Naive thymus-derived CD4-positive, alpha-beta T cell (primary cell): ENCODE measurements around the gene DPP8. TPM values are rescaled to one million over a fixed set of nuclear protein-coding genes. Genes with fewer than 3 reads are reported as not detected.

Source experiments
- ATAC-seq: fragments of 150-1000 bp; cut with Tn5 transposase; 2 replicates; pipeline ENCODE4 v1.10.0; 2021; ENCODE audit warnings: mild to moderate bottlenecking, moderate library complexity
- CTCF ChIA-PET: fragments of 350-600 bp; sonication (Branson Sonifier 250); formaldehyde crosslinking; loops from one replicate; lab custom pipeline; 2021; ENCODE audit warnings: antibody characterized with exemption; lab: Charles Lee
- POLR2A ChIA-PET: fragments of 350-600 bp; sonication (Branson Sonifier 250); formaldehyde crosslinking; loops from one replicate; lab custom pipeline; 2021; ENCODE audit warnings: antibody characterized with exemption, inconsistent platforms; lab: Charles Lee
- DNase-seq, 9 donors: peaks; one replicate each; pipeline versions ENCODE4 v3.0.0 to v3.0.0-alpha.2; 2020 to 2022; ENCODE audit warnings: mixed read lengths in 1 of 9
- H3K27ac ChIP-seq: one replicate; pipeline ENCODE4 v1.7.0; 2013; ENCODE audit warnings: mild to moderate bottlenecking, low read depth, low read length, moderate library complexity
- H3K27me3 ChIP-seq, 2 donors: one replicate each; pipeline ENCODE4 v1.7.0; 2013; ENCODE audit warnings: low read length in 2 of 2, mild to moderate bottlenecking in 2 of 2, moderate library complexity in 2 of 2; ENCODE audit not compliant: control insufficient read depth in 2 of 2, insufficient read depth in 2 of 2
- H3K36me3 ChIP-seq, 3 experiments: 1 replicate in 2 of 3; 2 replicates in 1 of 3; pipeline ENCODE4 v1.7.0; 2013; ENCODE audit warnings: low read length in 3 of 3, mild to moderate bottlenecking in 3 of 3, moderate library complexity in 1 of 3; ENCODE audit not compliant: insufficient read depth in 3 of 3, control insufficient read depth in 2 of 3
- H3K4me1 ChIP-seq, 2 donors: one replicate each; pipeline ENCODE4 v1.7.0; 2013; ENCODE audit warnings: low read length in 2 of 2, mild to moderate bottlenecking in 2 of 2, moderate library complexity in 1 of 2; ENCODE audit not compliant: control insufficient read depth in 2 of 2, insufficient read depth in 2 of 2
- H3K4me3 ChIP-seq: 2 replicates; pipeline ENCODE4 v1.7.0; 2013; ENCODE audit warnings: mild to moderate bottlenecking, low read length
- H3K9me3 ChIP-seq, 3 experiments: 1 replicate in 2 of 3; 2 replicates in 1 of 3; pipeline ENCODE4 v1.7.0; 2013; ENCODE audit warnings: low read length in 3 of 3; ENCODE audit not compliant: control insufficient read depth in 2 of 3
- H3K27ac Mint-ChIP-seq, 9 donors: one replicate each; pipeline ENCODE4 v1.8.0; 2020 to 2022; ENCODE audit warnings: mixed read lengths in 9 of 9, mild to moderate bottlenecking in 8 of 9, moderate library complexity in 5 of 9, inconsistent platforms in 2 of 9
- H3K27me3 Mint-ChIP-seq, 5 donors: one replicate each; pipeline ENCODE4 v1.8.0; 2021 to 2022; ENCODE audit warnings: mixed read lengths in 5 of 5, mild to moderate bottlenecking in 1 of 5
- H3K36me3 Mint-ChIP-seq, 5 donors: one replicate each; pipeline ENCODE4 v1.8.0; 2020 to 2022; ENCODE audit warnings: mixed read lengths in 5 of 5, mild to moderate bottlenecking in 3 of 5, inconsistent platforms in 1 of 5
- H3K4me1 Mint-ChIP-seq, 7 donors: one replicate each; pipeline ENCODE4 v1.8.0; 2020 to 2022; ENCODE audit warnings: mixed read lengths in 7 of 7, mild to moderate bottlenecking in 3 of 7, inconsistent platforms in 1 of 7
- H3K4me3 Mint-ChIP-seq, 10 donors: one replicate each; pipeline ENCODE4 v1.8.0; 2020 to 2022; ENCODE audit warnings: mild to moderate bottlenecking in 10 of 10, mixed read lengths in 10 of 10, moderate library complexity in 6 of 10, inconsistent platforms in 2 of 10
- H3K9me3 Mint-ChIP-seq, 11 donors: one replicate each; pipeline ENCODE4 v1.8.0; 2020 to 2022; ENCODE audit warnings: mixed read lengths in 11 of 11, mild to moderate bottlenecking in 4 of 11, inconsistent platforms in 1 of 11, moderate library complexity in 1 of 11
- intact Hi-C, 2 donors: fragments of 100-400 bp; cut with micrococcal nuclease; formaldehyde crosslinking; loops; one replicate each; pipeline ENCODE4 v1.15.1; 2023
- polyA plus RNA-seq, 2 donors: library from polyadenylated mRNA; unstranded; fragments of 300-500 nt; fragmentation: Illumina TruSeq; gene quantifications; one replicate each; pipeline ENCODE4 v1.2.3, GENCODE V29; 2021
- total RNA-seq, 6 experiments: library from RNA in 5 of 6; stranded (reverse) in 5 of 6; gene quantifications; 1 replicate in 5 of 6; 2 replicates in 1 of 6; pipeline ENCODE4 v1.2.3 and lab custom pipeline; 2021 to 2026

Gene DPP8
- total and polyA plus RNA-seq, 7 experiments from 2014 or later, result 38.4 to 54.6 (median 40.8) TPM

DNA sequence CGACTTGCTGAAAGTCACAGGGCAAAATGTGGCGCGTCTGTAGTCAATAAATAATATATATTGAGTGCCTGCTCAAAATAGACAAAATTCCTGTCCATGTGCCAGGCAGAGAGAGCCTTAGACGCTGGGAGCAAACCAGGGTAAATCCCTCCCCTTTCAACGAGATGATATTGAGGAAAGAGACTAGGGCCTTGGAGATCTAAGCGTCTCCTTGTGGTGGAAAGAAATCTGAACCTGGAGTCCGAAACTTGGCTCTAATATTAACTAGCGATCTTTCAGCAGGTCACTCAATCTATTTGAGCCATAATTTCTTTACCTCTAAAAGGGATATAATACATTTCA, 348 bp upstream of the DPP8 start:
- no peak for ATAC-seq
- Mint-ChIP-seq H3K9me3 (peaks cover 0 to 3% (median 0%) of the 10 kb centered on the region in 11 donors), H3K4me1 (peaks cover 27 to 45% (median 38%) of the 10 kb centered on the region in 7 donors), H3K36me3 (peaks cover 0 to 7% (median 3%) of the 10 kb centered on the region in 5 donors), H3K27ac (peak overlapping the region; percentile 86 to 99 (median 94)), H3K4me3 (peak overlapping the region; percentile 93 to 100 (median 96)), H3K27me3 (no peaks in the 10 kb centered on the region)
- Histone ChIP-seq H3K27ac (peak overlapping the region; percentile 83), H3K4me3 (peak overlapping the region; percentile 75), H3K9me3 (no peaks in the 10 kb centered on the region), H3K27me3 (no peaks in the 10 kb centered on the region), H3K4me1 (peaks cover 19 to 22% of the 10 kb centered on the region in 2 donors), H3K36me3 (peaks cover 0 to 16% (median 5%) of the 10 kb centered on the region in 3 experiments)
- DNase-seq, result no peak
- intact Hi-C loops, result loop anchor here (1.0 to 2.0 kb wide), 7 partner anchors 12 to 838 kb away; partner anchors contain the start of genes HACD3 (in 2 of the 2), INTS14 (in 2 of the 2), RAB11A (in 2 of the 2) and CLPX (in 1 of the 2)
- ChIA-PET POLR2A (interaction anchor here (0.6 to 0.7 kb wide), 2 partner anchors 9 to 115 kb away, joined by 3 read pairs; no protein-coding TSS in a partner anchor), CTCF (no interaction called here)

DNA sequence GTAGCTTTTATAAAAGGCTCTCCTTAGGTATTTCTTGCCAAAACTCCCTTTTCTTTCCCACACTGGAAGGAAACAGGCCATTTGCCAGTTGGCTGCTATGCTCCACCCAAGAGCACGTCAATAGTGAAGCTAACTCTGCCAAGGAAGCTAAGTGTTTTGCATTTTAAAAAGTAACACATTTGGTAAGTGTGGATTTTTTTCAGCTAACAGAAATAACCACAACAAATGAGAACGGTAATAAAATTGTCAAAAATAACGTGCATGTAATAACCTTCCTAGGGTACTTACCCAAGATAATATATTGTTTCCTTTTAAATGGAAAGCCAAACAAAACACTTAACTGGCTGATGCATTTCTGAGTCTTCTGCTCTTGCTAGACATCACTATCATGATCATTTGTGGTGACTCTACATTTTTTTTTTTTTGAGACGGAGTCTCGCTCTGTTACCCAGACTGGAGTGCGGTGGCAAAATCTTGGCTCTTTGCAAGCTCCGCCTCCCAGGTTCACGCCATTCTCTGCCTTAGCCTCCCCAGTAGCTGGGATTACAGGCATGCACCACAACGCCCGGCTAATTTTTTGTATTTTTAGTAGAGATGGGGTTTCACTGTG, 4.6 kb downstream of the DPP8 start:
- Mint-ChIP-seq H3K4me3 (peak overlapping the region in 2 of 10 donors; percentile 14 to 61), H3K36me3 (peaks cover 0 to 21% (median 10%) of the 10 kb centered on the region in 5 donors), H3K9me3 (peaks cover 0 to 3% (median 0%) of the 10 kb centered on the region in 11 donors), H3K4me1 (peaks cover 41 to 76% (median 63%) of the 10 kb centered on the region in 7 donors), H3K27ac (peak overlapping the region in 4 of 9 donors; percentile 3 to 48 (median 40)), H3K27me3 (no peaks in the 10 kb centered on the region)
- H3K4me1 ChIP-seq, result peaks cover 22 to 34% of the 10 kb centered on the region in 2 donors
- no peaks in the 10 kb centered on the region for H3K27me3 ChIP-seq
- ChIA-PET CTCF (interaction anchor here (0.5 kb wide), 1 partner anchor 15 kb away, joined by 3 read pairs; no protein-coding TSS in a partner anchor), POLR2A (interaction anchor here (0.7 kb wide), 1 partner anchor 61 kb away, joined by 4 read pairs; no protein-coding TSS in a partner anchor)
- H3K36me3 ChIP-seq, result peaks cover 0 to 53% (median 7%) of the 10 kb centered on the region in 3 experiments
- DNase-seq (no peak), ATAC-seq (peak; percentile 2)
- H3K27ac ChIP-seq, result no peak overlapping the region
- H3K9me3 ChIP-seq, result no peaks in the 10 kb centered on the region
- H3K4me3 ChIP-seq, result no peak overlapping the region
- intact Hi-C loops, result no loop called here

DNA sequence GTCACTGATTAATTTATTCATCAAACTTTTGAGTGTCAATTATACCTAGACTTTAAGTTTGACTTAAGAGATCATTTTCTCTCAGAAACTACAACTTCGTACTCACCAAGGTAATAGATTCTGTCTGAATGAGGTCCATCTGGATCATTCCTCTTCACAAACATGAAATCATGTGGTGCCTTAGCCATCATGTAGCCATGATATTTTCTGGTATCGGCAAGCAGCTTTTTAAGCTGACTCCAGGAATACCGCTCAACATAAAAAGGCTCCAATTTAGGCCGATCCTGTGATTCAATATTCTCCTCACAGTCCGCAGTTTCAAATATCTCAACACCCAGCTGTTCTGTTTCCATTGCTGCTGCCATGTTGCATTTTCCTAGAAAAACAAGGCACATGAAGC, 5.3 kb downstream of the DPP8 start:
- POLR2A ChIA-PET, result interaction anchor here (0.7 kb wide), 1 partner anchor 61 kb away, joined by 4 read pairs; no protein-coding TSS in a partner anchor
- Histone ChIP-seq H3K4me1 (peaks cover 22 to 32% of the 10 kb centered on the region in 2 donors), H3K27me3 (no peaks in the 10 kb centered on the region), H3K9me3 (no peaks in the 10 kb centered on the region), H3K36me3 (peaks cover 0 to 49% (median 7%) of the 10 kb centered on the region in 3 experiments), H3K4me3 (no peak overlapping the region), H3K27ac (no peak overlapping the region)
- ATAC-seq (no peak), DNase-seq (no peak)
- H3K9me3 Mint-ChIP-seq, result peaks cover 0 to 3% (median 0%) of the 10 kb centered on the region in 11 donors
- H3K27ac Mint-ChIP-seq, result peak overlapping the region in 2 of 9 donors; percentile 3 to 48
- CTCF ChIA-PET, result interaction anchor here (0.5 kb wide), 1 partner anchor 15 kb away, joined by 3 read pairs; no protein-coding TSS in a partner anchor
- peak overlapping the region in 1 of 10 donors; percentile 61 for H3K4me3 Mint-ChIP-seq
- intact Hi-C loops, result no loop called here
- peaks cover 0 to 21% (median 10%) of the 10 kb centered on the region in 5 donors for H3K36me3 Mint-ChIP-seq
- H3K27me3 Mint-ChIP-seq, result no peaks in the 10 kb centered on the region
- peaks cover 38 to 75% (median 63%) of the 10 kb centered on the region in 7 donors for H3K4me1 Mint-ChIP-seq

DNA sequence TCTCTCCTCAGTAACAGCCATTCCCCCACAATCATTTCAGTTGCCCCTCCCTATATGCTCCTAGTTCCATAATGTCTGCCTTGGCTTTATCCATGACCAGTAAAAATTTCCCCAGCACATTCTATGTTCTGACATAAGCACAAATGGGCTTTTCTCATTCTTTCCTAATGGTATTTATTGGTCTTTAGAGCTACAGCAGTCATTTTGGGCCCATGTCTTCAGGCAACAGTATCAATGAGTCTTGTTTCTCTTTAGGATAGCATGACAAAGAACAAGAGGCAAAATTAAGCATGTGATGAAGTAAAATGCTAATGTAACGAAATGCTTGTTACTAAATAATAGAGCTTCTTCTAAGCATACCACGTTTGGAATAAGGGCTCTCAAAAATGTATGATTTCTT, 8.2 kb downstream of the DPP8 start:
- no peak overlapping the region for H3K27ac ChIP-seq
- ATAC-seq (no peak), DNase-seq (no peak)
- no peaks in the 10 kb centered on the region for H3K27me3 ChIP-seq
- peaks cover 22 to 53% (median 40%) of the 10 kb centered on the region in 7 donors for H3K4me1 Mint-ChIP-seq
- H3K27me3 Mint-ChIP-seq, result no peaks in the 10 kb centered on the region
- H3K9me3 Mint-ChIP-seq, result no peaks in the 10 kb centered on the region
- ChIA-PET CTCF (interaction anchor here (0.6 to 0.8 kb wide), 2 partner anchors 28 to 234 kb away, joined by 3 to 5 read pairs; no protein-coding TSS in a partner anchor), POLR2A (no interaction called here)
- H3K4me3 Mint-ChIP-seq, result peak overlapping the region in 1 of 10 donors; percentile 43
- peak overlapping the region in 1 of 9 donors; percentile 16 for H3K27ac Mint-ChIP-seq
- H3K9me3 ChIP-seq, result no peaks in the 10 kb centered on the region
- H3K4me3 ChIP-seq, result no peak overlapping the region
- intact Hi-C loops, result no loop called here
- H3K36me3 ChIP-seq, result peaks cover 0 to 50% (median 2%) of the 10 kb centered on the region in 3 experiments
- peaks cover 0 to 25% of the 10 kb centered on the region in 2 donors for H3K4me1 ChIP-seq
- peaks cover 0 to 21% (median 8%) of the 10 kb centered on the region in 5 donors for H3K36me3 Mint-ChIP-seq

DNA sequence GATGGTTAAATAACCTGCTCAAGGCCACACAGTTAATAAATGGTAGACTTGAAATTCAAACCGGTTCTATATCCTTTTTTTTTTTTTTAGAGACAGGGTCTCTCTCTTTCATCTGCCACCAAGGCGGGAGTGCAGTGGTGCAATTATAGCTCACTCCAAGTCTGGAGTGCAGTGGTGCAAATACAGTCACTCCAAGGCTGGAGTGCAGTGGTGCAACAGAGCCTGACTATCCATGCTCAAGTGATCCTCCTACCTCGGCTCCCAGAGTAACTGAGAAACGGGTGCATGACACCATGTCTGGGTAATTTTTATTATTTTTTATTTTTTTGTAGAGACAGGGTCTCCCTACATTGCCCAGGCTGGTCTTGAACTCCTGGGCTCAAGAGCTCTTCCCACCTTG, 23.4 kb downstream of the DPP8 start:
- ATAC-seq, result no peak
- intact Hi-C loops, result no loop called here
- no peaks in the 10 kb centered on the region for H3K4me1 ChIP-seq
- DNase-seq, result no peak
- ChIA-PET POLR2A (no interaction called here), CTCF (no interaction called here)
- no peaks in the 10 kb centered on the region for H3K27me3 ChIP-seq
- Mint-ChIP-seq H3K27me3 (no peaks in the 10 kb centered on the region), H3K4me1 (peaks cover 5 to 15% (median 7%) of the 10 kb centered on the region in 7 donors), H3K4me3 (no peak overlapping the region), H3K9me3 (no peaks in the 10 kb centered on the region), H3K27ac (peak overlapping the region in 1 of 9 donors; percentile 38), H3K36me3 (peaks cover 0 to 31% (median 10%) of the 10 kb centered on the region in 5 donors)
- H3K9me3 ChIP-seq, result no peaks in the 10 kb centered on the region
- peaks cover 7 to 52% (median 15%) of the 10 kb centered on the region in 3 experiments for H3K36me3 ChIP-seq
- H3K27ac ChIP-seq, result no peak overlapping the region
- H3K4me3 ChIP-seq, result no peak overlapping the region

DNA sequence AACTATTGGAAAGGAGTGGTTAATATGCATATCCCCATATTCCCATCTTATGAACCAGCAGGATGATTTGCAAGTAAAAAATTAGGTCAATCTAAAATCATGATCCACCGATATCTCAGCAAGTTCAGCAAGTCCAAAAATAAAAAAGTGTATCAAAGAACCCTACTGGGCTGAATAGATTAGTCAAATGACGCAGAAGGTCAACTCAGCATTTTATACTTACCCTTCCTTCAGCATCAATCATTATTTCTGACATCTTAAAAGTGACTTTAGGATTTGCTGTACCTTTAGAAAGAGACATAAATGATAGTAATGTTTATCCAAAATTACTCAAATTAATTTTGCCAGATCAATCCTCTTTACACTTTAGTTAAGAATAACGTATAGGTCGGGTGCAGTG, 32.6 kb downstream of the DPP8 start:
- Mint-ChIP-seq H3K4me1 (no peaks in the 10 kb centered on the region), H3K27ac (peak overlapping the region in 1 of 9 donors; percentile 52), H3K36me3 (peaks cover 4 to 34% (median 16%) of the 10 kb centered on the region in 5 donors), H3K4me3 (no peak overlapping the region), H3K27me3 (no peaks in the 10 kb centered on the region), H3K9me3 (no peaks in the 10 kb centered on the region)
- no peak for ATAC-seq
- DNase-seq, result no peak
- POLR2A ChIA-PET, result no interaction called here
- no peak overlapping the region for H3K27ac ChIP-seq
- no peak overlapping the region for H3K4me3 ChIP-seq
- no peaks in the 10 kb centered on the region for H3K27me3 ChIP-seq
- intact Hi-C loops, result no loop called here
- CTCF ChIA-PET, result no interaction called here
- H3K36me3 ChIP-seq, result peaks cover 4 to 58% (median 22%) of the 10 kb centered on the region in 3 experiments
- no peaks in the 10 kb centered on the region for H3K9me3 ChIP-seq
- H3K4me1 ChIP-seq, result no peaks in the 10 kb centered on the region
